ENCODE measurements around the gene FGB. TPM values are rescaled to one million over a fixed set of nuclear protein-coding genes. Genes with fewer than 3 reads are reported as not detected.

Gene FGB
- total and polyA plus RNA-seq, 2 donors (not counting 3 experiments of a cell fraction or from before 2014, with no cell fraction given), result not detected

DNA sequence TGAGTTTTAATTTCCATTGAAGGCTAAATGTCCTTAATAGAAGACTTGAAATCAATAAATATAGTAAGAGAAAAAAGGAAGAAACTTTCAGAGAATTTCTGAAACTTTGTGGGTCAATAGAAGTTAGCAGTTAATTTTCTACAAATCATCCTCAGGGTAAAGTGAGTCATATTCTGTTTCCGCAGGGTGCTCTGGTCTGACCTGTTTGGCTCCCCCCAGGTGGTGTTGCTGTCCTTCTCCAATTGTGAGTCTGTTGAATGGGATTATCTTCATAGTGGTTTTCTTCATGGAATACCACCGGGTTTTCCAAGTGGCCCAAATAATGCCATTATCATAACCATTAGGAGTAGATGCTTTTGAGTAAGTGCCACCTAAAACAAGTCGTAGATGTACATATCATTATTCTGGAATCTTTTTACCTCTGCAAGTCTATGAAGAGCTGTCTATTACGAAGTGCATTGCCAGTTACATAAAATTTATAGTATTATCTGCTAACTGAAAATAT, 41.9 kb downstream of the FGB start:
- H3K4me3 ChIP-seq (replicated peaks in 1 of 3; ENCODE audit: insufficient read depth in 1 of 3, low read depth in 1 of 3, low read length in 3 of 3), result no peak overlapping the region
- H3K9me3 ChIP-seq (replicated peaks; ENCODE audit: control insufficient read depth, insufficient read depth, low read length), result no peaks in the 10 kb centered on the region
- intact Hi-C loops (cut with micrococcal nuclease), result no loop called here
- ChIA-PET POLR2A (no interaction called here), CTCF (interaction anchor here (1.5 kb wide), 1 partner anchor 10 kb away, joined by 4 read pairs; no protein-coding TSS in a partner anchor)
- BruUV-seq (replicated peaks), result no TSS peak
- H3K9me1 ChIP-seq (replicated peaks; ENCODE audit: control insufficient read depth, extremely low read depth, insufficient read depth, low read length), result no peaks in the 10 kb centered on the region
- dilution Hi-C loops (cut with MboI; ENCODE audit: extremely low pct_ligation_motif_present, low sequenced_read_pairs), result no loop called here
- no peaks in the 10 kb centered on the region for H3K36me3 ChIP-seq (ENCODE audit: control insufficient read depth in 2 of 2, extremely low read depth in 1 of 2, insufficient read depth in 2 of 2, low read length in 2 of 2)
- no peak overlapping the region for H3K27ac ChIP-seq (ENCODE audit: insufficient read depth, low read depth, low read length)
- no peaks in the 10 kb centered on the region for H3K79me2 ChIP-seq (ENCODE audit: control insufficient read depth, insufficient read depth, low read length)
- FAIRE-seq, result no peak
- H3K4me1 ChIP-seq (ENCODE audit: control insufficient read depth, extremely low read depth, insufficient read depth, low read length), result no peaks in the 10 kb centered on the region
- no peak for DNase-seq (ENCODE audit: low read depth, low spot score)
- H4K20me1 ChIP-seq (replicated peaks; ENCODE audit: control insufficient read depth, extremely low read depth, insufficient read depth, low read length), result no peaks in the 10 kb centered on the region
- H3K9ac ChIP-seq (replicated peaks; ENCODE audit: extremely low read depth, insufficient read depth, low read length), result no peak overlapping the region
- TF ChIP-seq MYC (IDR thresholded peaks at IDR 0.05; ENCODE audit: low read depth, low read length) (no peak), POLR2AphosphoS5 (IDR thresholded peaks at IDR 0.05; ENCODE audit: insufficient read depth, low read depth, low read length) (no peak), POLR2A (IDR thresholded peaks at IDR 0.05; ENCODE audit: low read depth, low read length) (no peak), JUN (IDR thresholded peaks at IDR 0.05; ENCODE audit: borderline replicate concordance, insufficient read depth, insufficient read length, low read depth) (no peak), FOS (IDR thresholded peaks at IDR 0.05; ENCODE audit: borderline replicate concordance, insufficient read depth, low read length) (no peak), GATA2 (IDR thresholded peaks at IDR 0.05; ENCODE audit: insufficient read depth, insufficient read length, low read depth, low read length) (no peak), EZH2 (IDR thresholded peaks at IDR 0.05; ENCODE audit: borderline replicate concordance, low read depth, low read length, severe bottlenecking) (no peak)
- TF ChIP-seq, protein P1, sequence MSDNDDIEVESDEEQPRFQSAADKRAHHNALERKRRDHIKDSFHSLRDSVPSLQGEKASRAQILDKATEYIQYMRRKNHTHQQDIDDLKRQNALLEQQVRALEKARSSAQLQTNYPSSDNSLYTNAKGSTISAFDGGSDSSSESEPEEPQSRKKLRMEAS (IDR thresholded peaks at IDR 0.05; ENCODE audit: insufficient read depth, insufficient read length), result no peak
- TF ChIP-seq, protein P2, sequence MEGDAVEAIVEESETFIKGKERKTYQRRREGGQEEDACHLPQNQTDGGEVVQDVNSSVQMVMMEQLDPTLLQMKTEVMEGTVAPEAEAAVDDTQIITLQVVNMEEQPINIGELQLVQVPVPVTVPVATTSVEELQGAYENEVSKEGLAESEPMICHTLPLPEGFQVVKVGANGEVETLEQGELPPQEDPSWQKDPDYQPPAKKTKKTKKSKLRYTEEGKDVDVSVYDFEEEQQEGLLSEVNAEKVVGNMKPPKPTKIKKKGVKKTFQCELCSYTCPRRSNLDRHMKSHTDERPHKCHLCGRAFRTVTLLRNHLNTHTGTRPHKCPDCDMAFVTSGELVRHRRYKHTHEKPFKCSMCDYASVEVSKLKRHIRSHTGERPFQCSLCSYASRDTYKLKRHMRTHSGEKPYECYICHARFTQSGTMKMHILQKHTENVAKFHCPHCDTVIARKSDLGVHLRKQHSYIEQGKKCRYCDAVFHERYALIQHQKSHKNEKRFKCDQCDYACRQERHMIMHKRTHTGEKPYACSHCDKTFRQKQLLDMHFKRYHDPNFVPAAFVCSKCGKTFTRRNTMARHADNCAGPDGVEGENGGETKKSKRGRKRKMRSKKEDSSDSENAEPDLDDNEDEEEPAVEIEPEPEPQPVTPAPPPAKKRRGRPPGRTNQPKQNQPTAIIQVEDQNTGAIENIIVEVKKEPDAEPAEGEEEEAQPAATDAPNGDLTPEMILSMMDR (IDR thresholded peaks at IDR 0.05; ENCODE audit: extremely low read depth in 1 of 2, insufficient read depth in 1 of 2, low read depth in 1 of 2, low read length in 2 of 2), result no peak
- peaks cover 0 to 3% of the 10 kb centered on the region in 2 experiments for H3K27me3 ChIP-seq (ENCODE audit: control insufficient read depth in 2 of 2, insufficient read depth in 2 of 2, low read length in 2 of 2)
- H3K4me2 ChIP-seq (ENCODE audit: insufficient read depth, low read length), result no peak overlapping the region
- no peak overlapping the region for H2AFZ ChIP-seq (ENCODE audit: low read depth, low read length)

Measured in endothelial cell of umbilical vein (primary cell).